Fibroblast of skin of right quadriceps (primary cell): ENCODE data around the gene ZNF503.

Experiments used
- DNase-seq: peaks from one replicate; pipeline ENCODE4 v3.0.0-alpha.2; 2013

Gene ZNF503

DNA sequence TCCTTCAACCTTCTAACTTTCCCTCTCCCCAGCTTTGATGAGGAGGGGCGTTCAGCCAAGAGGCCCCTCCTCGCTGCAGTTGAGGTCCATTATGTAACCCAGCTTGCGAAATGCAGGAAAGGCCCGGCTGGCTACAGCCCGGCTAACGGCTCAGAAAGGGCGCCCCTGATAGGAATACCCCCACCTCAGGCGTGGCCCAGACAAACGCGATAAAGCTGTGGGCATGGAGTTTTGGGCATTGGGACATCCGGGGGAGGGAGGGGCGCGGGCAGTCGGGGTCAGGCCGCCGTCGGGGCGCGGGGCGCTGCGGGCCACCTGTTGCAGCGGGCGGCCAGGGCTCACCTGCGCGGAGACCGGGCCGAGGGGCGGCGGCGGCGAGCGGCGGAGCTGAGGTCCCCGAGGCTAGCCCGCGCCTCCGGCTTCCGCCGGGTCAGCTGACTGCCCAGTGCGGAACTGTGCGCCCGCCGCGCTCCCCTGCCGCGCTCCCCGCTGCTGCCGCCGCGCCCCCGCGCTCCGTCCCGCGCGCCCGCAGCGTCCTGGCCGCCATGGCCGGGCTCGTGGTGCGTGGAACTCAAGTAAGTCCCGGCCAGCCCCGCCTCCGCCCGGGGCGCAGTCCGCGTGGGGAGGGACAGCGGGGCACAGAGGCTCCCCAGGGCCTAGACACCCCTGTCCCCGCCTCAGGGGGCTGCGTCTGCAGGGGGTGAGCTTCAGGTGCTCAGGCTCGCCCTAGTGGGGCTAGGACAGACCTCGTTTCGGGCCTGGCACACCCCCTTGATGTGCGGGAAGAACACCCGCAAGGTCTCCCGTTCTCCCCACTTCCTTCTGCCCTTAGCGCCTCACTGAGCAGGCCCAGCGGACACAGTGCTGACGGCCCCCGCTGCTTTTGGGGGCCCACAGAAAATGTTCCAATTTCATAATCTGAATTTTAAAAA lies 29.9 kb upstream of the ZNF503 start, which contains the start of gene LRMDA:
Gene LRMDA (plus strand): TSS at position 445 of the 932 bp plus-strand sequence.
- no peak for DNase-seq

DNA sequence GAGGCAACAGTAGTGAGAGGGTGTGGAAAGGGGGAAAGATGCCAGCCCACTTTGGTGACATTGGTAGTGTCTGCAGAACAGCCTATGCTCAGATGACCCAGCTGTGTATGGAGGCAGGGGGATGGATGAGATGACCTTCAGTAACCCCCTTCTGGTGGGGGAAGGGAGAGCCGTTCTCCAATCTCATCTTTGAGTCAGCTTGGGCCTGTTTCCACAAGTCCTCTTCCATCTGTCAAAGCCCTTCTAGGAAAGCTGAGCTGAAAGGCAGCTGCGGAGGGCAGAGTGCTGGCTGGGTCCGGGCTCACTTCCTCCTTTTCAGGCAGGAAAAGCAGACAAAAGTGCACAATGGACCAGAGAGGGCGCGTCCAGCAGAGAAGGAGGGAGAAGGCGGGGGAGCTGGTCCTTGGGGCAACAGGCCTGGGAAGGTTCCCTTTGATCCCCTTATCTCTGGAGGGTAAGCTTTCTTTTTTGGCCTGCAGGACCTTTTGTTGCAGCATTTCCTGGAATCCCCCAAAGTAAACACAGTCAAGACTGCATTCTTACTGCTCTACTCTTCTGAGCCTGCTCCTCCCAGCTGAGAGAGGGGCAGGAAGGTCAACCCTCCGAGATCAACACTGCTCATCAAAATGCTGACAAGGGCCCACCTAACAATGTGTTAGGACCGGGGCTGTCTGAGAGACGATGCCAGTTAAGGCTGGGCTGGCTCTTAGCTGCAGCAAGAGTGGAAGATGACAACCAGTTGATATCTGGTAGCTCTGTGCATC lies 28.6 kb upstream of the ZNF503 start:
- DNase-seq = no peak

DNA sequence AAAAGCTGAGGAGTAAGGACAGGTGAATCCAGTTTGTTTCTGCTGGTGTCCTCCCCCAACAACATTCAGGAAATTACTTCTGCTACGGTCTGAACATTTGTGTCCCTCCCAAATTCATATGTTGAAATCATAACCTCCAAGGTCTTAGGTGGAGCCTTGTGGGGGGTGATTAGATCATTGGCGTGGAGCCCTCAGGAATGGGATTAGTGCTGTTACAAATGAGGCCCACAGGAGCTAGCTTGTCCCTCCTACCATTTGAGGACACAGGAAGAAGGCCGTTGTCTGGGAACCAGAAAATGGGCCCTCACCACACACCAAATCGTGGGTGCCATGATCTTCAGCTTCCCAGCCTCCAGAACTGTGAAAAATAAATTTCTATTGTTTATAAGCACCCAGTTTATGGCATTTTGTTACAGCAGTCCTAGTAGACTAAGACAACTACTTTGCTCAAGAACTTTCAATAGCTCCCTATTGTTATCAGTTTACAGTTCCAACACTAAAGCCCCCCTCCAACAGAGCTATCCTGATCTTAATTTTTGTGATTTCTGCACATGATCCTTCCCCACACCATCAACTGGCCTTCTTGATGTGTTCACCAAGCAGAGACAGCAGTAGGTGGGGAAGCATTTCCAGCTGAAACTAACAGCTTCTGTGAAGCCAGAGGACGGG lies 27.7 kb upstream of the ZNF503 start:
- no peak for DNase-seq

DNA sequence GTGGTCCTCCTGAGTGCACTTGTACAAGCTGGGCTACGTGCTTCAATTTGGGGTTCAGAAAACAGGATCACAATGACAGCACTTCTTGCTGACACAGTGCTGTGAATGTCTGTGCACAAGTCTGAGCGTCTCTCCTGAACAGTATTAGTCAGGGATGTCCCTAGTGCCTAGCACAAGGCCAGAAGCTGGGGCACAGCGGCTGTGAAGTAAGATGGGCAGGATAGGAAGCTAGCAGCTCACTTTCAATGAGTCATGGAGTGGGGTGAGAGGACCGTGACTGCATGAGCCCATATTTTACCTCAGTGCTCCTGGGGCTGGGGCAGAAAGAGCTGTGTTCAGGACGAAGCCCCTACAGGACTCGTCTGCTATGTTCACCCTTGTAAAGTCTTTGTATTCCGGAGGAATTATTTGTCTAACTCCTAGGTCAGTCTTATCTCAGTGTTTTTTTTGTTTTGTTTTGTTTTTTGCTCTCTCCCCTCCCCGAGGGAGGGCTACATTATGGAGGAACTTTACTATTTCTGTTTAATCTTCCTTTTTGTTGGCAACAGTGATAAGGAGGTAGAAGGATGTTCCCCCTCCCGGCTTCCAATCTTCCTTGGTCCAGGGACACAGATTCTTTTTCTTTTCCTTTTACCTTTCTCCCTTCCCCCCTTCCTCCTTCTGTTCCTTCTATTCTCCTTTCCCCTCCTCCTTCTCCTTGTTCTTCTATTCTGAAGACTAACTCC lies 27.0 kb upstream of the ZNF503 start:
- DNase-seq = peak; percentile 38

DNA sequence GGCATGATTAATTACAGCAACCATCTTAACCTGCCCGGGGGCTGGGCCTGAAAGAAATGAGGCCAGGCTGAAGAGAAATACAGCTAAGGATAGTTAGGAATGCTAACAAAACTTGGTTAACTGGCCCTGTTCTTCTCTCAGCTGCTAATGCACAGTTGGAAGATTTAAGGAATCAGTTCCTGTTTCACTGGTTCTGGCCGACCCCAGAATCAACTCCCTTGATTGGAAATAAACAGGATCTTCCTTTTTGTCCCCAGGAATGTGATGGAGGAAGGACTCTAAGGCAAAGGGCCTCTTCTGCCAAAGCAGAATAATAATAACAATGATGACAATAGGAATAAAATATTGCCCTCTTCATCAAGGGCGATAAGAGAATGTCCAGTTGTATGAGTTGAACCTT lies 26.4 kb upstream of the ZNF503 start:
- no peak for DNase-seq

DNA sequence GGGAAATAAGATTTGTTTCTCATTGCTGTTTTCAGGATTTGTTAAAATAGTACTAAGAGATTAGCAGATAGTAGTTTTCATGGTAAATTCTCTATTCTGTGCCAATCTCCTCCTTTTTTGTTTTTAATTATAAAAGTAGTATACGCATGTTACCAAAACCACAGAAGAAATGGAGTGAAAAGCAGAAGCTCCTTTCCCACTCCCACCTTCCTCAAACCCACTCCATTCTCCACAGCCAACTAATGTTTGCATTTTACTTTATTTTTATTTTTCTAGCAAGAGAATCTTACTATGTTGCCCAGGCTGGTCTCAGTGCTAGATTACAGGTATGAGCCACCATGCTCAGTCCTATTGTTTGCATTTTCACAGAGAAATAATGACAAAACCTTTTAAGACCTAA lies 25.3 kb upstream of the ZNF503 start:
- DNase-seq = no peak

DNA sequence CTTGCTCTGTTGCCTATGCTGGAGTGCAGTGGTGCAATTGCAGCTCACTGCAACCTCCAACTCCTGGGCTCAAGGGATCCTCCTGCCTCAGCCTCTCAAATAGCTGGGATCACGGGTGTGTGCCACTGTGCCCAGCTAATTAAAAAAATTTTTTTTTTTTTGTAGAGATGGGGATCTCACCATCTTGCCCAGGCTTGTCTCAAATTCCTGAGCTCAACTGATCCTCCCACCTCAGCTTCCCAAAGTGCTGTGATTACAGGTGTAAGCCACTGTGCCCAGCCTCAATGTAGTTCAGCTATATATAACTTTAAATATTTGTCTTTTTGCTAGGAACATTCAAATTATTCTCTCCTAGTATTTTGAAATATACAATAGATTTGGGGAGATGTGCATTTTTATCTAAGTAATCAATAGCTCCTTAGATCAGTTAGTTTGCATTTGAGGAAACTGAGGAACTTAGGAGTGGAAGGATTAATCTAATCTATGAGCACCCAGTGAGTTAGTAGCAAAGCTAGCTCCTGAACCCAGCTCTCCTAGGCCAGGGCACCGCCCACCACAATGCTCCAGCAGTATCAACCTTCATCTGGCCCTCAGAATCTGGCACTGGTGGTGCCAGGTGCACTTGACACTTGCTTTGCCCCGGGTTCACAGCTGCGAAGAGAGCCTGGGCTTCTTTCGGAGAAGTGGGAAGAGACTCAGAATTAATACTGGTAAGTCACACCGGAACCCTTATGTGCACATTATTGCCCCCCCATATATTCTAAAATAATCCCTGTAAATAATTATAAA lies 23.9 kb upstream of the ZNF503 start:
- no peak for DNase-seq

DNA sequence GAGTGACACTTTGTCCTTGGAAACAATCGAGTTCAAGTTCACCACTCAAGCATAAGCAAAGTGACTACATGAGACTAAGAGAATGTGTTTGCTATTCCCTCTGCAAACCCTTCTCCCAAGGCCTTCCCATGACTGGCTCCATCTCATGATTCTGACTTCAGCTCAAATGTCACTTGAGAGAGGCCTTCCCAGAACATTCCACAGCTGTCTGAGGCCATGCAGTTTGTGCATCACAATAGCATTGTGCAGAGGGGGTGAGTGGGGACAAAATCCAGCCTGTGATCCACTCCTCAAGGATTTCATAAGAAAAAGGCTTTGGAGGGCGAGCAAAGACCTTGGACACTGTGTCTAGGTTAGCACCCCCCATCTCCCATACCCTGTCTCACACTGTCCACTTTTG lies 23.0 kb upstream of the ZNF503 start:
- DNase-seq = no peak

DNA sequence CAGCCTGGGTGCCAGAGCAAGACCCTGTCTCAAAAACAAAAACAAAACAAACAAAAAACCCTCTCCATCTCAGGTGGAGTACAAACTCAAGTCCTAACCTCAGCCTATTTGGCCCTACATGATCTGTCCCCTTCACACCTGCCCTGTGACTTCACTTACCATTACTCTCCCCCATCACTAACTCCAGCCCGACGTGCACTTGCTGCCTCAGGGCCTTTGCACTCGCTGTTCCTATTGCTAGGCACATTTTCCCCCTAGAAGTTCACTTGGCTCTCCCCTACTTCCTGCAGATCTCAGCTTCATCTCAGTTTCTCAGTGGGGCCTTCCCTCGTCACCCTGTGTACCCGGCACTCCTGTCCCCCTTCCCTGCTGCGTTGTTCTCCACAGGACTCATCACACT lies 21.3 kb upstream of the ZNF503 start:
- no peak for DNase-seq

DNA sequence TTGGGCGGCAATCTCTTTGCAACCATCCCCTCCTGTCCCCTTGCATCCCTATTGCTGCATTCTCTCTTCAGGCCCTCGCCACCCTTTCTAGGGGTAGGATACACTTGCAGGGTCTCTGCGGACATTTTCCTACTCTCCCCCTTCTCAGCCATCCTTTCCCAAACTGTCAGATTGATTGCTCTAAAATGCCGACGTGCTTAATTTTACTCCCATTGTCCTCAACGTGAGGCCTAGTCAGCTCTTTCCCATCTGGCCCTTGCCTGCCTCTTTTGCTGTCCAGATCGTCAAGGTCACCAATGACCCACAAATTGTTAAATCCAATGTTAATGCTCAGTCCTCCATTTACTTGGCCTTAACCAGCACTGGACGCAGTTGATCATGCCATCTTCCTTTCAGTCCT lies 17.1 kb upstream of the ZNF503 start:
- no peak for DNase-seq

DNA sequence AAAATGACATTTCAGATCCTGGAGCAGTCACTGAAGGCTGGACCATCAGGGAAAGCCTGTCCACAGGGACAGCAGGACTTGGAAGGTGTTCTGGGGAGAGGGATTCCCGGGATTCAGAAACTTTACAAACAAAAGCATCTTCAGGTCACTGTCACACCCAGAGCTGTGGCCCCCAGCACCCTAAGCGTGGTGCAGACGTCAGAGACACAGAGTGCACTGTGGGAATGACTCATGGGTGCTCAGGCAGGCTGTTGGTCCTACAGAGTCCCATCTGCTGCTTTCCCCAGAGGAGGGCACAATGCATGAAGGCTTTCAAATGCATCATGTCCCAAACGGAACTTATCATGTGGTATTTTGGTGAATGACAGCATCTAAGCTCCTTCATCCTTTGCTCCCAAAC lies 16.7 kb upstream of the ZNF503 start:
- DNase-seq = no peak

DNA sequence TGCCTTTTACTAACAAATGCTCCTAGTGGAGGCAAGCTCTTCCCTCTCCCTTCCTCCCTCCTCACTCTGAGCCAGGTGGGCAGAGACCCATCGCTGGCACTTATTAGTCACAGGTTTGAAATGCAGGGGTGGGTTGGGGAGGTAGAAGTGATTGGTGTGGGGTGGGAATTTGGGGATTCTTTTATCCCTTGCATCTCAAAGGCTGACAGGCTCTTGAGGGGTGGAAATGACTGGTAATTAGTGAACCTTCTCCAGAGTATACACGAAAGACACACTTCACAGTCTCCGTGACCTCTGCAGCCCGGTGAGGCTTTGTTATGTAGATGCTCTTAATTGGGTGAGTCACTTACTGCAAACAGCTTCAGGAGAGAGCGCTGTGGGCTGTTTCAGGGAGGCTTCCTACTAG lies 16.0 kb upstream of the ZNF503 start:
- no peak for DNase-seq

DNA sequence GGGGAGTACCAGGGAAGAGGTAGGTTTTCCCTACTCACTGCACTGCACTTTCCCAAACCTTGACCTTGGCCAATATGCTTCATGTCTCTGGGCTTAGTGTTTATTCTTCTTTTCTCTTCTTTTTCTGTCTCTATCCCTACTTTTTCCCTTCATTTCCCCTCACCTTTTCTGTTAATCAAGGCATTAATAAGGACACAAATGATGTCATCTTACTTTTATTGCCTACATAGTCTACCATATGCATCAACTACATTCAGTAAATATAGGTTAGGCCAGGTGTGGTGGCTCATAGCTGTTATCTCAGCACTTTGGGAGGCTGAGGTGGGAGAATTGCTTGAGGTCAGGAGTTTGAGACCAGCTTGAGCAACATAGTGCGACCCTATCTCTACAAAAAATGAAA lies 13.0 kb upstream of the ZNF503 start:
- no peak for DNase-seq

DNA sequence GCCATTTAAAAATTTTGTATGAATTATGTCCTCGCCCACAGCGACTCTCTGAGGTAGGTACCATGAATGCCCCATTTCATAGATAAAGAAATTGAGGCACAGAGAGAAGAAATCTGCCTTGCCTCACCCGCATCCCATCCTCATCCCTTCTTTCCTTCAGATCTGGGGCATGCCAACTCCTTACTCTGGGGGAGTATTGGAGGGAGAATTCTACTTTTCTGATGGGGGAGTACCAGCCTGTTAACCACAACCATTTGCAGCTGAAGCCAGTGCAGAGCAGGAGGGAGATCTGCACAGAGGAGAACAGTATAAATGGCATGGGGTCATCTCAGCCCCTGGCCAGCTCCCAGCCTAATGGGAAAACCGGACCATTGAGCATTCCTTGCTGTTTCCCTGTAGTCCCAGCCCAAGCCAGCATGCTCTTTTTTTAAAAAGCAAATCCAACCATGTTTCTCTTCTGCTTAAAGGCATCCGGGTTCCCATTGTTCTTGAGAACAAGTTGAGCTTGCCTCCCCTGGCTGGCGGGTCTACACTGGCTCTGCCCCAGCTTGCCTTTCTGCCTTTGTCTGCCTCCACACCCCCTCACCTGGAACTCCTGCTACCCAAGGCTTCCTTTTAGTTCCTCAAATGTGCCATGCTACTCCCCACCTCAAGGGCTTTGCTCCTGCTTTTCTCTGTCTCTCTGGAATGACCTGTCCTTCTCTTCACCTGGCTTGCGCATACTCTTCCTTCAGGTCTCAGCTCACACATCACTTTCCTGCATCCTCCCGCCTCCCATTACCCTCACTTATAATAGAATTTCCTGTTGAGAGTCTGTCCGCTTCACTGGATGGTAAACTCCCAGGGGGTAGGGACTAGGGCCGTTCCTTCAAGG lies 8.8 kb upstream of the ZNF503 start:
- no peak for DNase-seq

DNA sequence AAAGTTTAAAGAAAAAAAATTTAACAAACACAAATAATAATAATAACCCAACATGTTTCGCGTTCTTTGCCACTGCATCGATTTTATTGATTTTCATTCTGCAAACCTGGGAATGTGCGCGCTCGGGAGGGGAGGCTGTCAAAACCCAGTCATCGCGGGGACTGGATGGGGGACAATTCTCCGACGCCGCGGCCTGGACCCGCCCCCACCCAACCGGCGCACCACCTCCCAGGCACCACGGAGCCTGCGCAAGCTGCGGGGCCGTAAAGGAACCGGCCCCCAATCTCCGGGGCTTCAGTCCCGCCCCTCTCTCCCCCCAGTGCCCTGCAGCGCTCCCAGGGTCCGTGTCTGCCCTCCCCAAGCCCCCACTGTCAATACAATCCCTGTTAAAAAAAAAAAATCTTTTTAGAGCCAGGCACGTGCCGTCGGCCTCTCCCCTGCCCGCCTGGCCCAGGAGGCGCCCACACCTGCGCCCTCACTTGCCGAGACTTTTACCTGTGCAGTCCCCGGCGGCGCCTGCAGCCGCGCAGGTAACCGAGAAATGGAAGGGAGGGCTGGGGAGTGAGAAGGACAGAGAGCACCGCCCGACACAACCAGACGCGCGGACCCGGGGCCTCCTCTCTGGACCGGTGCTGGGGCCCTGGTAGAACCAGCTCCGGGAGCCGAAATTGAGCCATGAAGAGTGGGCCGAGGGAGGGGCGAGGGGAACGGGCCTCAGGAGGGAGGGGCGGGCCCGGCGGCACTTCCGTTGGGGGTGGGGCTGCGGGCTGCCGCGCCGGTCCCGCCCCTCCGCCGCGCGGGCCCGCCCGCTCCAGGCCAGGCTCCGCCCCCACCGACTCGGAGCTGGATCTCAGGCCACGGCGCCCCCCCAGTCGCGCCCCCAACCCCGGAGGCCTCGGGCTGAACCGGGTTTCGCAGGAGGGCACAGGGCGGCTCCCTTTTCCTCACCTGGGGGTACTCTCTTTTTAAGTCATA lies 7.6 kb upstream of the ZNF503 start:
- peak; percentile 41 for DNase-seq

DNA sequence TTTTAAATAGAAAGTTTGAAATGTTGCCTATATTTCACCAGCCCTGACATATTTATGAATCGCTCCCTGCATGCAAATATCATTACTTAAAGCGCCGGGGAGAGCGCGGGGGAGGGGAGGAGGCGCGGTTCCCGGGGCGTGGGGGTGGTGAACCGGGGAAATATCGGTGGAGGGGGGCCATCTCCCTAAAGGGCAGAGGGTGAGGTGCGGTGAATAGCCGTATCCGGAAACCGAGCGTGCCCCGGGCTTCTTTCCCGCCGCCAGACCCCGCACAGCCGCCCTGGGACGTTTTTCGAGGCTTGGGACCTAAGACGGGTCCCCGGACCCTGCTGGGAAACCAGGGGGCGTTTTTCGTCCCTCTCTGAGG lies 6.9 kb upstream of the ZNF503 start:
- DNase-seq = no peak

DNA sequence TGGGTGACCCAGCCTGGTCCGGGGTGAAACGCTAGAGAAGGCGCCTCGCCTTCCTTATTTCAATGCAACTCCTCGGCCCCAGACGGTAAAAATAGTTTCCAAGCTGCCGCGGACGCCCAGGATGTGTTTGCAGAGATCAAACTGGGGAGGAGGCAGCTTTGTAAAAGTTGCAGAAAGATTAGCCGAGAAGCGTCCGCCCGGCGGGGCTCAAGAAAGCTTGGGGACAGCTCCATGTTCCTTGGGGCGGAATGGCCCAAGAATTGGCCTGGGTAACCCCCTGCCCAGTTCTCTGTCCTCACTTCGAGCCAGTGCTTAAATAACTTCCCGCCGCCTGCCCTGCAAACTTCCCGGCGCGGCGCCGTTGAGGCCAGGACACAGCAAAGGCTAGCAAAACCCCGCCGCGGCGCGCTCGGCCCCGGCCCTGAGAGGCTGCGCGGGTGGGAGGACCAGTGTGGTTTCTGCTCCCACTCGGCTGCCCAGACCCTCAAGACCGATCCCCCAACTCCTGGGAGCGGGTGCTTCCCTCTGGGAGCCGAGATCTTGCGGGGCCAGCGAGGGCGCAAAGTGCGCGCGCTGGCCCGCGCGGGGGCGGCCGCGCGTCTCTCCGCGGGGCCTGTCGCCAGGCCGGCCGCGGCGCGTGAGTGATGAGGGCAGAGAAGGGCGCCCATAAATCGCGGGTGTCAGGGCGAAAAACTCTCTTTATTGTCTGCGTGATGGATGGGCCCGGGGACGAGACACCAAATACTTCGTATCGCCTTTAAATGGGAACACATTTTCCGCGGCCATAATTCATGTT lies 6.3 kb upstream of the ZNF503 start:
- peak; percentile 74 for DNase-seq

DNA sequence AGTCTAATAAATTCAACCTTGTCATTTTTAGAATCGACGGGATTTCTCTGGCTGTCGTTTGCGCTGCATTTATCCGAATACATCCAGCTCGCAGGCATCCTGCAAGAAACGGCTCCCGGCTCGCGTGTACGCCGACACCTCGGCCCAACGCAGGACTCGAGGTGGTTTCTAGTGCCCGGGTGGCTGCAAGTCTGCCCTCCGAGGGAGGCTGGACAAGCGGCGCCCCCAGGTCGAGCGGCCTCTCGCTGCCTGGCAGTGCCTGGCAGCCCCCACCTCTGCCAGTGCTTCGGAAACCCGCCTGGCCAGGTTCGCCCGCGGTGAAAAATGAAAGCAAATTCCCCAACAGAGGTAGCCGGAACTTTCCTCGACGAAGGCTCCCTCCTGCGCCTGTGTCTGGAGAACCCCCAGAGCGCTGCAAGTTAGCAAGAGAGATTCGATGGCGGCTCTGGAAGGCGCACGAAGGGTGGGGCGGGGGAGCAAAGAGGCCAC lies 5.7 kb upstream of the ZNF503 start:
- no peak for DNase-seq
